ENCODE measurements around the gene DPP6.

- TF ChIP-seq CTCF (IDR thresholded peaks at IDR 0.05) = no peak
- no peak for TF ChIP-seq ZNF263 (CRISPR knock-in tag; IDR thresholded peaks at IDR 0.05; ENCODE audit: low read depth)
- no peak for TF ChIP-seq ATF3 (CRISPR knock-in tag; conservative IDR thresholded peaks at IDR 0.05)
- no peak for TF ChIP-seq SMAD3 (CRISPR knock-in tag; IDR thresholded peaks at IDR 0.05; ENCODE audit: borderline replicate concordance)
- no peak for TF ChIP-seq MAX (CRISPR knock-in tag; IDR thresholded peaks at IDR 0.05)
- TF ChIP-seq PREB (CRISPR knock-in tag; IDR thresholded peaks at IDR 0.05; ENCODE audit: borderline replicate concordance) = no peak
- no peak for TF ChIP-seq ZNF317 (CRISPR knock-in tag; IDR thresholded peaks at IDR 0.05; ENCODE audit: borderline replicate concordance, low read depth)
These were observed 742.8 kb downstream of the DPP6 start for GRCh38 chr7:154795014-154795413.
